Measurements from ENCODE around the gene HMGN2. TPM values are rescaled to one million over a fixed set of nuclear protein-coding genes. Genes with fewer than 3 reads are reported as not detected.

The HMGN2 gene
- total and polyA plus RNA-seq, 10 of the 15 experiments (the other 5 are each of a cell fraction or from before 2014, with no cell fraction given), result 249 to 2,682 (median 694) TPM

GRCh38 chr1:26472901-26473845, 933 bp downstream of the HMGN2 start (continued):
- TF ChIP-seq ELK1 (IDR thresholded peaks at IDR 0.05; ENCODE audit: low read depth, low read length), result no peak
- TF ChIP-seq PML (IDR thresholded peaks at IDR 0.05; ENCODE audit: low read length), result 0 out of 2 replicates have a peak, but pooled peaks have one; percentile 67
- 0 out of 2 replicates have a peak, but pooled peaks have one; percentile 53 for TF ChIP-seq HDGF (IDR thresholded peaks at IDR 0.05)
- TF ChIP-seq CUX1 (IDR thresholded peaks at IDR 0.05; ENCODE audit: insufficient replicate concordance, low read depth, low read length), result no peak
- no peak for TF ChIP-seq TARDBP (IDR thresholded peaks at IDR 0.05; ENCODE audit: borderline replicate concordance)
- TF ChIP-seq RAD51 (IDR thresholded peaks at IDR 0.05), result no peak
- no peak for TF ChIP-seq ZZZ3 (IDR thresholded peaks at IDR 0.05; ENCODE audit: control insufficient read depth, insufficient read length, low read depth)
- TF ChIP-seq NR2C1 (IDR thresholded peaks at IDR 0.05), result no peak
- TF ChIP-seq JUND (IDR thresholded peaks at IDR 0.05; ENCODE audit: low read depth, low read length), result no peak
- TF ChIP-seq SMAD5 (IDR thresholded peaks at IDR 0.05; ENCODE audit: low read depth), result no peak
- TF ChIP-seq GATAD2B (conservative IDR thresholded peaks at IDR 0.05; ENCODE audit: low read depth), result no peak; the same call in 1 of the 2 replicates
- no peak for TF ChIP-seq SPI1 (IDR thresholded peaks at IDR 0.05; ENCODE audit: borderline replicate concordance, insufficient read depth, low read depth, low read length)
- TF ChIP-seq SP1 (IDR thresholded peaks at IDR 0.05; ENCODE audit: low read depth, low read length), result peak; percentile 70
- no peak for TF ChIP-seq STAT1 (conservative IDR thresholded peaks at IDR 0.05)
- peak; percentile 98 to 100 for TF ChIP-seq BHLHE40 (IDR thresholded peaks at IDR 0.05; ENCODE audit: borderline replicate concordance in 1 of 2, low read depth in 2 of 2, low read length in 1 of 2)
- TF ChIP-seq MTA2 (IDR thresholded peaks at IDR 0.05; ENCODE audit: low read depth), result no peak
- TF ChIP-seq TCF12 (IDR thresholded peaks at IDR 0.05; ENCODE audit: low read depth, low read length), result peak; percentile 88; the same call in 1 of the 2 replicates
- no peak for TF ChIP-seq RELA (IDR thresholded peaks at IDR 0.05; ENCODE audit: borderline replicate concordance, partially characterized antibody)
- peak; percentile 53 for TF ChIP-seq POLR2A (IDR thresholded peaks at IDR 0.05; ENCODE audit: low read depth, low read length)
- TF ChIP-seq ZBTB33 (IDR thresholded peaks at IDR 0.05), result no peak
- no peak for TF ChIP-seq MYC (IDR thresholded peaks at IDR 0.05; ENCODE audit: insufficient read depth, insufficient read length, insufficient replicate concordance, low read length, severe bottlenecking)
- TF ChIP-seq KDM1A (IDR thresholded peaks at IDR 0.05; ENCODE audit: borderline replicate concordance), result no peak
